ENCODE measurements around the gene COL26A1.
"Not testable (repeated sequence)": the region's sequence is repeated elsewhere in the genome, so short reads cannot be mapped to it uniquely, and the experiment has no call there.

COL26A1 gene

DNA sequence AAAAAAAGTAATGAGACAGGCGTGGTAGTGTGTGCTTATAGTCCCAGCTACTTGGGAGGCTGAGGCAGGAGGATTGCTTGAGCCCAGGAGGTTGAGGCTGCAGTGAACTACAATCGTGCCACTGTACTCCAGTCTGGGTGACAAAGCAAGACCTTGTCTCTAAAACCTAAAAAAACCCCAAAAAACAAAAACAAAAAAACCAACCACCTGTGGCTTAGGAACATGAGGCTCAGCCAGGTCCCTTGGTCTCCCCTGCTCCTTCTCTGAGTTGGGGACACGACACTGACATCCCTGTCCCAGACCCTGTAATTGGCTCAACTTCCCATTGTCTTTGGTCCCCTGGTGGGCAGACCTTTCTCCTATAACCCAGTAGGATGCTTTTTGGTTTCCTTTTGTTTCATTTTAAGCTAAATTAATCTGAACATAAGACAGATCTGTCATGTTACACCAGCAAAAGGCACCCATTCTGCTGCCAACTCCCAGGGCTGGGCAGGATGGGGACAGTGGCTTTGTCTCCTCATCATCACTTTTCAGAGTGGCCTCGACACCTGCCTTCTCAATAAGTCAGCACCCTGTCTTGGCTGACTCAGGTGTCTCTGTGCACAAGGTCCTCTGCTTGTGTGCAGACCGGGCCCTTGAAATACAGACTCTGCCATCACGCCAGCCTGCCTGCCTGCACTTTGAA lies 192.1 kb downstream of the COL26A1 start:
- no peak for DNase-seq

DNA sequence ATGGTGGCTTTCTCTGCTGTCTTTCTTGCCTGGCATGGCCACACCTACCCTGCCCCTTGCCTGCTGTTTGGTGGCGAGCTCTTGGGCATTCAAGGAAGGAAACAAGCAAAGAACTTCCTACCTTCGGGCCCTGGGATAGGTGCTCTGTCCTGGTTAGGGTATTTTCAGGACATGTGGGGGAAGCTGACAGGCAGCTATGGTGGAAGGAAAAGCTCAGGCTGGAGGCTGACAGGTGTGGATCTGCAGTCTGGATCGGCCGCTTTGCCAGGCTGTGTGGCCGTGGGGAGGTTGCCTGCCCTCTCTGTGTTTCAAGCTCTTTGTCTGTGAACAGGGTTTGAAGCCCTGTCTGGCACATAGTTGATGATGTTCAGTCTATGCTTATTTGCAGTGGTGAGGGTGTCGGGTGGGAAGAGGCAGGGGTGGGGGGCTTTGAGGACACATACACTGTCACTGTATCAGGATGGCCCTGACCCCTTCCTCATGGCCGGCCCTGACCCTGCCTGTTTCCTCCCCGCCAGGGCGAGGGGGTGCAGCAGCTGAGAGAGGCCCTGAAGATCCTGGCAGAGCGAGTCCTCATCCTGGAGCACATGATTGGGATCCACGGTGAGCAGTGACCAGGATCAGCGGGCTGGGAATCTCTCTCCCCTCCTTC lies 192.7 kb downstream of the COL26A1 start:
- no peak for DNase-seq

DNA sequence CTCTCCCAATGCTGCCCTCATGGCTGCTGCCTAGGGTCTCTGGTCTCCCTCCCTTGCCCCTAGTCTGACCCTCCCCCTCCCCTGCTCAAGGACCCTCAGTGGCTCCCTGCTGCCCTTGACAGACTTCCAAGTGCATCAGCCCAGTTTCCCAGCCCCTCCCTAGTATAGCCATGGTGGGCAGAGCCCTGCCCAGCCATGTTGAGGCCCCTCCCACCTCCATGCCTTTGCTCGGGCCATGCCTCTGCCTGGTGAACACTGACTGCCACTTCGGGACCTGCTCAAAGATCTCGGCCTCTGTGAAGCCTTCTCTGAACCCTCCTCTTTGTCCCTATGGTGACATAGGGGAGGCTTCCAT lies 193.2 kb downstream of the COL26A1 start:
- DNase-seq = no peak

DNA sequence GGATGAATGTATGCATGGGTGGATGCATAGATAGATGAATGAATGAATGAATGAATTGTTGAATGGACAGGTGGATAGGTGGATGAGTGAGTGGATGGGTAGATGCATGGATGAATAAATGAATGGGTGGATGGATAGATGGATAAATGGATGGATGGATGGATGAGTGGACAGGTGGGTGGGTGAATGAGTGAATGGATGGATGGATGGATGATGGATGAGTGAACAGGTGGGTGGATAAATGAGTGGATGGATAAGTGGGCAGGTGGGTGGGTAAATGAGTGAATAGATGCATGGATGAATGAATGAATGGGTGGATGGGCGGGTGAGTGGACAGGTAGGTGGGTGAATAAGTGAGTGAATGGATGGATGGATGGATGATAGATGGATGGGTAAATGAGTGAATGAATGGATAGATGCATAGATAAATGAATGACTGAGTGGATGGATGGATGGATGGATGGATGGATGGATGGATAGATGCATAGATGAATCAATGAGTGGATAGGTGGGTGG lies 193.8 kb downstream of the COL26A1 start:
- no peak for DNase-seq

DNA sequence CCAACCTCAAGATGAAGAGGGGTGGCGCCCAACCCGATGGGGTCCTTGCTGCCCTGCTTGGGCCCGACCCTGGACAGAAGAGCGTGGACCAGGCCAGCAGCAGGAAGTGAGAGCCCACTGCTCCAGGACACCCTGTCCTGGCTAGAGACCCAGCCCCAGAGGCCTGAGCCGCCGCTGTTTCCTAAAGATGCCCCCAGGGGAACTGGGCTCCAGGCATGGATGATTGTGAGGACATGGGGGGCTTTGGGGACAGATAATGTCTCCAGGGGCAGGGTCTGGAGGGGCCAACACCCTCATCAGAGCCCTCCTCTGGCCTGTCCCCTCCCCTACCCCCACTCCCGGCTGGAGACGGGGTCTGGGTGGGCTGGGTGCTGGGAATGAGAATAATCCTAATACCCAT lies 194.7 kb downstream of the COL26A1 start:
- DNase-seq = no peak

DNA sequence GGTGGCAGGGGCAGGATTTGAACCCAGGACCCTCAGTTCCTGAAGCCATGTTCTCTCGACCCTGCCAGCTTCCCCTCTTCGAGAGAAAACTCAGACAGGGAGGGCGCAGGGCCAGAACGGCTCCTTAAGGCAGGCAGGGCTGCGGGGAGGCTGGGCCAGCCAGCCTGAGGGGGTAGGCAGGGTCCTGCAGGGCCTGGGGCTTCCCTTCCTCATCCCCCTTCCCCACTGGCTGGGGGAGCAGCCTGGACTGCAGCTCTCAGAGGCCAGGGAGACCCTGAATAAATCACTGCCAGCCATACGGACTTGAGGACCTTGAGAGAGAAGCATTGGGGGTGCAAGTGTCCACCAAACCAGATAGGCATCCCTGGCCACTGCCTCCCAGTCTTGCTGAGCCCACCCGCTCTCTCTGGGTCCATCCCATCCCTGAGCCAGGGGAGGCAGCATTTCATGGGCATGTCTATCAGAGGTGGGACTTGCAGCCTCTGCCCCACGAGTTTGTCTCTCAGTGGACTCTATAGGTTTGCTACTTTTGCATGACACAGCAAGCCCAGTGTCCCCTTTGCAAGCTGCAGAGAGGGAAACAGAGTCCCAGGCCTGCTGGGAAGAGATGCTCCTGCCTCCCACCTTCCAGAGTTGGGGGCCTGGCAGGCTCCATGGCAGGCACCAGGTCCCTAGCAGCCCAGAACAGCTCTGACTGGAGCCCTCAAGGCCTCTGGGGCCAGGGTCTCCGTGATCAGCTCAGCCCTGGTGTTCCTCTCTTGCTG lies 195.5 kb downstream of the COL26A1 start:
- DNase-seq = no peak

DNA sequence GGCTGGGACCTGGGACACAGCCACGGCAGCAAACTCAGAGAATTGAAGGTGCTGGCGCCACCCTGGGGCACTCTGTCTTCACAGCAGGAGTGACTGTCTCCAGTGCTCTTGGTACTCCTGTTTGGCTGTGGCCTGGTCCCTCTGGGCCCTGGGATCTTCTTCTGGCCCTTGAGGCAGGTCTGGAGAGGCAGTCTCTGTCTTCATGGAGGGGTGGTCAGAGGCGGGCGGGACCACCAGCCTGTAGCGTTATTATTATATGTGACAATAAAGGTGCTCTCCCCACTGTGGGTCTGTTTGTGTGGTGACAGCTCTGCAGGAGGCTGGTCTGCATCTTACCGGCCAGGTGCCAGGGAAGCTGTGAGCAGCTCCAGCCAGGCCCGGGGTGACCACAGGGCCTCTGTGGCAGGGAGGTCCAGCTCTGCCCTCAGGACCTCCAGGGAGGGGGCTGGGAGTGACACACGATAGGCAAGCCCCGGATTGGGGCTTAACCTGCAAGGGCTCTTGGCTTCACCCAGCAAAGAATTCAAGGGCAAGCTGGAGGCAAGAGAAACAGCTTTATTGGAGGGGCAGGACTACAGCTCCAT lies 196.2 kb downstream of the COL26A1 start:
- DNase-seq = no peak

DNA sequence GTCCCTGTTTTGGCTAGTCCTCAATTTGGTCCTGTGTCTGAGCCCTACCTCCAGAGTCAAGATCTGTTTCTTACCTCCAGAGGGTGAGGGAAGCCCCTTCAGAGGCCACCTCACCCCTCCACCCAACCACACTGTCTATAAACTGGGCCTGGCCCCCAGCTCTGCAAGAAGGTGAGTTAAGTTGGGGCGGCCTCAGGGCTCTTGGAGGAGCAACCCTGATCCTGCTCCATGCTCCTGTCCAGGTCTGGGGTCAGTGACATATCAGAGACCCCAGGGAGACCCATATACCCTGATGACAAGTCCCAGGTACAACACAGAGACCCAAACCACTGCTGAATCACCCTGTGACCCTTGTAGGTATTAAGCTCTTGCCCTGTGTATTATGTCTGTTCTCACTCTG lies 196.9 kb downstream of the COL26A1 start:
- no peak for DNase-seq

DNA sequence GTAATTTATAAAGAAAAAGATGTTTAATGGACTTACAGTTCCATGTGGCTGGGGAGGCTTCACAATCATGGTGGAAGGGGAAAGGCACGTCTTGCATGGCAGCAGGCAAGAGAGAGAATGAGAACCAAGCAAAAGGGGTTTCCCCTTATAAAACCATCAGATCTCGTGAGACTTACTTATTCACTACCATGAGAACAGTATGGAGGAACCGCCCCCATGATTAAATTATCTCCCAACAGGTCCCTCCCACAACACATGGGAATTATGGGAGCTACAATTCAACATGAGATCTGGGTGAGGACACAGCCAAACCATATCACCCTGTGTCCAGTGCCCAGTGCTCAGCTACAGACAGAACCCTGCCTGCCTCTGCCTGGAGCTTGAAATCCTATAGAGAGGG lies 197.3 kb downstream of the COL26A1 start:
- DNase-seq = not testable (repeated sequence)

DNA sequence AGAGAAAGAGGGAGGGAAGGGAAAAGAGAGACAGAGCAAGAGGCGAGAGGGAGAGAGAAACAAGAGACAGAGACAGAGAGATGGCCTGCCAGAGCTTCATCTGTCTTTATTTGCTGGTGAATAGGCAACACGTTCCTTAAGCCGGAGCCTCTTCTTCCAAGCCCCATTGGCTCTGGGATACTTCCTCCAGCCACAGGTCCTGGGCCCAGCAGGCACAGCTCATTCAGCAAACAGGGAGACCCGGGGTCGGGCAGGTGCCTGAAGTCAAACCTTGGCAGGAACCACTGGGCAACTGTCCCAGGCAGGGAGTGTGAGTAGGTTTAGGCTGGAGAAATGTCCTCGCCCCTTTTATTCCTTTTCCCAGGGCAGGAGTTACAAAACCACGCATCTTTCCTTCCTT lies 198.2 kb downstream of the COL26A1 start:
- no peak for DNase-seq

DNA sequence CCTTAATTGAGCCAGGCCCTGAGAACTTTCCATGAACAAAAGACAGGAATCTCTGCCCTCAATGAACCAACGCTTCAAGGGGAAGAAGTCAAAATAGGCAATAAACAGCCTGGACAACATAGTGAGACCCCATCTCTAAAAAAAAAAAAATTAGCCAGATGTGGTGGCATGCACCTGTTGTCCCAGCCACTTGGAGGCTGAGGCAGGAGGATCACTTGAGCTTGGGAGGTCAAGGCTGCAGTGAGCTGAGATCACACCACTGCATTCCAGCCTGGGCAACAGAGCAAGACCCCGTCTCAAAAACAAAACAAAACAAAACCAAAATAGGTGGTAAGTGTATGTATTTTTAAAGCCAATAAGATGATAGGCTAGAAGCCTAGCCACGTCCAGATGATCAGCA lies 198.6 kb downstream of the COL26A1 start:
- DNase-seq = not testable (repeated sequence)

DNA sequence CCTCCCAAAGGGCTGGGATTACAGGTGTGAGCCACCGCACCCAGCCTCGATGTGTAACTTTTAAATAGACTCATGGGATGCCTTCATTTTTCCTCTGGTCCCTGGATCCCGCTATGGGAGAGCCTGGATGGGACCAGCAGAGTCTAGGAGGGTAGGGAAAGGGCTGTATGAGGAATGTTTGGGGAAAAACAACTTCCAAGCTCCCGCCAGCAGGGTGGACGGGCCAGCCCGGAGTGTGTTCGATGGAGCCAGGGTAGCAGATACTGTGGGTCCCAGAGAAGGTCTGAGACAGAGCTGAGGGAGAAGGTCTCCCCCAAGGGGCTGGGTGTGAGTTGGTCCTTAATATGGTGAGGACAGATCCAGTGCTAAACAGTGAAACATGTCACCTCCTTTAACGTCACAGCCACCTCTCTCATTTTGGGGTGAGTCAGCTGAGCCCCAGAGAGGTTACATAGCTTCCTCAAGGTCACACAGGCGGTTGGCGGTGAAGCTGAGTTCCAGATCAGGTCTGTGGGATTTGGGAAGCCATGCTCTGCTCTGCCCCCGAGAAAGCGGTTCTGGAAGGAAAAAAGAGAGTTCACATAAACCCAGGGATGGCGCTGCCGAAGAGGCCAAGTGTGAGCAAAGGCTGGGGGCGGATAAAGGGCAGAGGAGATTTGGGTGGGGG lies 200.0 kb downstream of the COL26A1 start:
- no peak for DNase-seq

DNA sequence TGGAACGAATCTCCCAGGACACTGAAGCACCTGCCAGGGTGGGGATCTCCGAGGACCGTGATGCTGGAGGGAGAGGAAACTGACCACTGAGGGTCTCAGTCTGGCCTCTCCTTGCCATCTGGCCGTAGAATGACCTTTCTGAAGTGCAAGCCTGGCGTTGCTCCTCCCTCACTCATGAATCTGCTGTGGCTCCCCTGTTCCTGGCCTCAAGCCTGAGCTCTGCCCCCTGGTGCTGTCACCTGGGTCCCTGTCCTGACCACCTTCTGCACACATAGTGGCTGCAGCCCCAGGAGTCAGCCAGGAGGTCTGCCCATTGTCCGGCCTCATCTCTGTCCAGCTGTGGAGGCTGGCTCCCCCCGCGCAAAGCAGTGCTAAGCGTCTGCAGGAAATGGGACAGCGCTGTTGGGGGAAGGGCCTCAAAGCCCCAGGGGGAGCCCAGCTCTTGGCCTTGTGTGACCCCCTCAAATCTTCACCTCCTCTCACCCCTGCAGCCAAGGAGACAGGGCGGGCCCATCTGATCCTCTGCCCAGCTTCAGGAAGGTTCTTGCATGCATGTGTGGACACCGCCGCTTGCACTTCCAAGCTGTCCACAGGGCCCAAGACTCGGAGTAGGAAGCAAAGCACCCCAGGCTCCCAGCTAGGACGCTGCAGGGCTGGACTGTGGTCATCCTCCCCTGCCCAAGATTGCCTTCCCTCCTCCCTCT lies 200.7 kb downstream of the COL26A1 start:
- no peak for DNase-seq

DNA sequence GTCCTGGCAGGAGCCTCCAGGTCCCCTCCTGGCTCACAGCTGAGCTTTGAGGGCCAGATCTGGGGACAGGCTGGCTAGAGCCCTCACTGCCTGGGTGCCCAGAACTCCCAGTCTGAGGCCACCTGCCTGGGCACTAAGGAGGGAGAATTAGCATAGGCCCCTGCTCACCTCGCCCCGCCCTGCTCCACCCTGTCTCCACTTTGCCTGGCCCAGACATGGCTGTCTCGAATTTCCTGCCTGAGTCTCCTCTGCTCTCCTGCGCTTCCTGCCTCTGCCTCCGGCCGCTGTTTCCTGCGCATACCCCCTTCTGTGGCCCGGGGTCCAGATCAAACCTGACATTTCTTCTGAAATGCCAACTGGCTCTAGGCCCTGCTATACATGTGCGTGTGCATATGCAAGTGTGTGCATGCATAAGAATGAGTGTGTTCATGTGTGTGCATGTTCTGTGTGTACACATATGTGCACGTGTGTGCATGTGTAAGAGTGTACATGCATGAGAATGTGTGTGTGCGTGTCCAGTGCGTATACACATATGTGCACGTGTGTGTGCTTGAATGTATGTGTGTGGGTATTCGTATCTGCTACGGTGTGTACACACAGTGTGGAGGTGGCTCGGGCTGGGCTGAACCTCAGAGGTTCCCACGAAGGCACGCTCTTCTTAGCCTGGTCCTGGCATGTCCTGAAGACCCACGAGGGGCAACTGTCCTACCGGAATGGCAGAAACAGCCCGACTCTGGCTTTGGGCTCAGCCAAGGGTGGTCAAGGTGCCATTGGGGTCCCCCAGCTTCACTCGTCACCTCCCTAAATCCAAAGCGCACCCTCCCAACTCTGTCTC lies 201.5 kb downstream of the COL26A1 start:
- no peak for DNase-seq

DNA sequence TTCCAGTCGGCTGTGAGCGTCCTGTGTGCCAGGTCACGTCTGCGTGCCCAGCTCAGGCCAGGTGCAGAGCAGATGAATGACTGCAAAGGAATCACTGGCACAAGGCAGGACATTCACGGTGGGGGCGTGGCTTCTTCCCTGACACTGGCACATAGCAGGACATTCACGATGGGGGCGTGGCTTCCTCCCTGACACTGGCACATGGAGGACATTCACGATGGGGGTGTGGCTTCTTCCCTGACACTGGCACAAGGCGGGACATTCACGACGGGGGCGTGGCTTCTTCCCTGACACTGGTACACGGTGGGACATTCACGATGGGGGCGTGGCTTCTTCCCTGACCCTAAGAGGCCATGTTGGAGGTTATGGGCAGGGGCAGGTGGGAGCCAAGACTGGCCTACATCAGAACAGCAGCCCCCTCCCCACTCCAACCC lies 202.1 kb downstream of the COL26A1 start:
- no peak for DNase-seq

DNA sequence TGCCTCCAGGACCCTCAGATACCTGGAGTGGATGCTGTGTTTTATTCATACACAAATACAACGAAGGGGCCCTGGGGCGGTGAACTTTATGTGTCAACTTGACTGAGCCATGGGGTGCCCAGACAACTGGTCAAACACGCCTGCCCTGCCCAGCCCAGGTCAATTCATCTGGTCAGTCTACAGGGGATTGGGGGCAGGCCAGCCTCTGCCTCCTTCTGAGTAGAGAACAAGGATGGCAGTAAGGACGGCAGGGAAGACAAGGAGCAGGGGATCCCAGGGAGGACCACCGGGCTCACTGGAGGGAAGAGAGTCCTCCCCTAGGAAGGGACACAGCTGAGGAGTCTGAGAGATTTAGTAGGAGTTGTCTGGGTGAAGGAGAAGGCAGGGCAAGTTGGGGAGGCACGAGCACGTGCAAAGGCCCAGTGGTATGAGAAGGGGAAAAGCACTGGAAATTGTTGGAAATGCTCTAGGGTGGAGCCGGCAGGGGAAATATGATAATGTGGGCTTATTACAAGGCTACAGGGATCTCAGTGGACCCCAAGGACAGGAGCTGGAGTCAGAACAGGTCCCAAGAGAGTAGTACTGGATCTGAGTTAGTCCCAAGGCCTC lies 203.0 kb downstream of the COL26A1 start:
- DNase-seq = no peak

DNA sequence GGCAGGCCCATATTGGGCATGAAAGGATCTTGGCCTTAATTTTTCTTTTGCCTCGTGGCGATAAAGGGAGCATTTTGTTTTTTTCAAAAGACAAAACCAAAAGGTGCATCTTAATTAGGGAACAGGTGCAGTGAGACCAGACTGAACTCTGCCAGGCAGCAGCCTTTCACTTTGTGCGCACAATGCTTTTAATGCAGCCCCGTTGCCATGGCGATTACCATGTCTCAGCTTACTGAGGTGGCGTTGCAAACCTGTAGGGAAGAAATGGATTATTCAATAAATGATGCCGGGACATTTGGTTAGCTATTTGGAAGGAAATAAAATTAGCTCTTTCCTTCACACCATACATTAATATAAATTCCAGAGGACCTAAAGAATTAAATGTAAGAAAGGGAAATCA lies 204.6 kb downstream of the COL26A1 start:
- no peak for DNase-seq

DNA sequence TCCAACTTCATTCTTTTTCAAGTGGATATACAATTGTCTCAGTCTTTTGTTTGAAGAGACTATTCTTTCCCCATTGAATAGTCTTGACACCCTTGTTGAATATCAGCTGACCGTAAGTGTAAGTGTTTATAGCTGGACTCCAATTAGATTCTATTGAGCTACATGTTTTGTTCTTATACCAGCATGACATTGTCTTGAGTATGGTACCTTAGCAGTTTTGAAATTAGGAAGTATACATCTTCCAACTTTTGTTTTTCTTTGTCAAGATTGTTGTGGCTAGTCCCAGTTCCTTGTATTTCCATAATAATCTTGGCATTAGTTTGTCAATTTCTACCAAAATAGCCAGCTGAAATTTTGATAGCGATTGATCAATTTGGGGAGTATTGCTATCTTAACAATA lies 209.5 kb downstream of the COL26A1 start:
- no peak for DNase-seq

DNA sequence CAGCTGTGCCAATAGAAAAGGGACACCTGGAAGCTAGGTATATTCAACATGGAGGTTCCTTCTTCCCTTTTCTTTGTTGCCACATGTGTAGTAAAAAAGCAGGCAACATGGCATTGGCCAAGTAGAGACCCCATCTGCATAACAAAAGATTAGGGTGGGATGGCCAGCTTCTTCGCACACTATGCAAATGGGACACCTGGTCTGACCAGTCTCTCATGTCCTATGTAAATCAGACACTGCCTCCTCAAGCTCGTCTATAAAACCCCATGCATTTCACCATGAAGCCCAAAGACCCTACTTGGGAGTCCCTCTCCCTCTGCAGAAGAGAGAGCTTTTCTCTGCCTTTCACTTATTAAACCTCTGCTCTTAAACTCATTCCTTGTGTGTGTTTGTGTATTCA lies 212.5 kb downstream of the COL26A1 start:
- no peak for DNase-seq

DNA sequence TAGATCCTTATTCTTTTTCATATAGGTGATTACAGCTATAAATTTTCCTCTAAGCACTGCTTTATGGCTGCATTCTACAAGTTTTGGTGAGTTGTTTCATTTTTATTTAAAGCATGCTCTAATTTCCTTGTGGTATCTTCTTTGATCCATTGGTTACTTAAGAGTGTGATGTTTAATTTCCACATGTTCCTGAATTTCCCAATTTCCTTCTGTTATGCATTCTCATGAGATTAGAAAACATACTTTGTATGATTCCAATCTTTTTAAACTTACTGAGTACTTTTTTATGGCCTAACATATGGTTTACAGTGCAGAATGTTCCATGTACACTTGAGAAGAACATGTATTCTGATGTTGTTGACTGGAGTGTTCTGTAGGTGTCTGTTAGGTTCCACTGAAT lies 213.0 kb downstream of the COL26A1 start:
- no peak for DNase-seq

DNA sequence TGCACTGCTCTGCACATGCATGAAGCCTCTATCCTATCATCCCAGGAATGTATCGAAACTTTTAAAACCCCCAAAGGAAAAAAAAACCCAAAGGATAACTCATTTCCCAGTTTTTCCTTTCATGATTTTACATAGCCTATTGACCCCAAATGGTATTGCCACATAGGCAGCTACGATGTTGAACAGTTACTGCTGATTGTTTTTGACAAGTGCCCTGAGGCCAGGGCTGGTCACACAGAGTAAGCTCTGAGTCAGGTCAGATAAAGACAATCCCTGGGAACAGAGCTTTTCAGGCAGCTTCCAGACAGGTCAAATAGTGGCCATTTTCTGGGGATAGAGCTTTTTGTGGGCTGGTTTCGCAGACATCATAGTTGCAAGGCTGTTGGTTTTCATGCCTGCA lies 214.3 kb downstream of the COL26A1 start:
- no peak for DNase-seq

All from T-helper 1 cell (primary cell).